ENCODE measurements around the gene LMTK3. TPM values are rescaled to one million over a fixed set of nuclear protein-coding genes. Genes with fewer than 3 reads are reported as not detected.

LMTK3 gene
- total and polyA plus RNA-seq, 2 experiments from 2014 or later: 1.6 to 11.8 TPM

- DNase-seq (ENCODE audit: low spot score) (peak; percentile 87), ATAC-seq (peak; percentile 59)
- Mint-ChIP-seq H3K27me3 (ENCODE audit: insufficient read depth, low read depth, poor library complexity) (peaks cover 7% of the 10 kb centered on the region), H3K9me3 (no peaks in the 10 kb centered on the region), H3K36me3 (ENCODE audit: low read depth) (no peaks in the 10 kb centered on the region), H3K27ac (no peak overlapping the region), H3K4me3 (no peak overlapping the region), H3K4me1 (peaks cover 23% of the 10 kb centered on the region)
- H3F3A ChIP-seq (replicated peaks; ENCODE audit: low read depth): peaks cover 22% of the 10 kb centered on the region; the same call in 1 of the 2 replicates
- no peaks in the 10 kb centered on the region for H3K79me2 ChIP-seq (replicated peaks; ENCODE audit: insufficient read depth)
- H3K27ac ChIP-seq (ENCODE audit: low read depth): peak overlapping the region; percentile 45; the same call in 1 of the 2 replicates
- H3K4me3 ChIP-seq: peak overlapping the region; percentile 43
- H3K27me3 ChIP-seq (ENCODE audit: insufficient read depth): no peaks in the 10 kb centered on the region
- H4K20me1 ChIP-seq (replicated peaks; ENCODE audit: insufficient read depth): no peaks in the 10 kb centered on the region
- peaks cover 10% of the 10 kb centered on the region for H3K4me1 ChIP-seq (ENCODE audit: insufficient read depth)
- H2AFZ ChIP-seq: peak overlapping the region; percentile 91
- no peaks in the 10 kb centered on the region for H3K36me3 ChIP-seq (ENCODE audit: insufficient read depth)
- no peaks in the 10 kb centered on the region for H3K9me2 ChIP-seq (ENCODE audit: insufficient read depth)
- TF ChIP-seq EZH2 (IDR thresholded peaks at IDR 0.05; ENCODE audit: low read depth, unreplicated experiment): no peak
- 0 out of 2 replicates have a peak, but pooled peaks have one; percentile 14 for TF ChIP-seq POLR2AphosphoS5 (IDR thresholded peaks at IDR 0.05; ENCODE audit: low read depth)
- no peak for TF ChIP-seq ETS1 (IDR thresholded peaks at IDR 0.05)
- H3K4me2 ChIP-seq: peak overlapping the region; percentile 64; the same call in 1 of the 2 replicates
Observed at GRCh38 chr19:48558018-48558684, 46.5 kb upstream of the LMTK3 start.

- Mint-ChIP-seq H3K36me3 (ENCODE audit: low read depth) (no peaks in the 10 kb centered on the region), H3K27ac (no peak overlapping the region; the same call in 1 of the 2 replicates), H3K4me1 (peaks cover 23% of the 10 kb centered on the region), H3K27me3 (ENCODE audit: insufficient read depth, low read depth, poor library complexity) (peaks cover 7% of the 10 kb centered on the region), H3K4me3 (no peak overlapping the region), H3K9me3 (no peaks in the 10 kb centered on the region)
- ATAC-seq: no peak
- no peak overlapping the region for H2AFZ ChIP-seq
- peak overlapping the region; percentile 55; the same call in 1 of the 2 replicates for H3K27ac ChIP-seq (ENCODE audit: low read depth)
- H3F3A ChIP-seq (replicated peaks; ENCODE audit: low read depth): peaks cover 22% of the 10 kb centered on the region; the same call in 1 of the 2 replicates
- no peaks in the 10 kb centered on the region for H3K9me2 ChIP-seq (ENCODE audit: insufficient read depth)
- peaks cover 10% of the 10 kb centered on the region for H3K4me1 ChIP-seq (ENCODE audit: insufficient read depth)
- no peaks in the 10 kb centered on the region for H3K36me3 ChIP-seq (ENCODE audit: insufficient read depth)
- DNase-seq (ENCODE audit: low spot score): no peak
- H4K20me1 ChIP-seq (replicated peaks; ENCODE audit: insufficient read depth): no peaks in the 10 kb centered on the region
- no peaks in the 10 kb centered on the region for H3K27me3 ChIP-seq (ENCODE audit: insufficient read depth)
- no peaks in the 10 kb centered on the region for H3K79me2 ChIP-seq (replicated peaks; ENCODE audit: insufficient read depth)
- H3K4me3 ChIP-seq: no peak overlapping the region
- H3K4me2 ChIP-seq: no peak overlapping the region
- TF ChIP-seq STAT1 (IDR thresholded peaks at IDR 0.05; ENCODE audit: unreplicated experiment) (no peak), REST (IDR thresholded peaks at IDR 0.05; ENCODE audit: unreplicated experiment) (no peak), JUNB (IDR thresholded peaks at IDR 0.05; ENCODE audit: unreplicated experiment) (no peak), EZH2phosphoT487 (IDR thresholded peaks at IDR 0.05; ENCODE audit: unreplicated experiment) (no peak), ZNF331 (CRISPR knock-in tag; IDR thresholded peaks at IDR 0.05; ENCODE audit: low read depth) (no peak), ZNF462 (CRISPR knock-in tag; IDR thresholded peaks at IDR 0.05) (no peak)
Observed at GRCh38 chr19:48556825-48557224, 45.2 kb upstream of the LMTK3 start.

Measured in GM23338 (cell line).